Keratinocyte (primary cell): Measurements from ENCODE around the gene CHAC2. TPM values are rescaled to one million over a fixed set of nuclear protein-coding genes. Genes with fewer than 3 reads are reported as not detected.
A peak's percentile ranks its signal among the peaks of the same experiment; 100 is the strongest.
"Not testable (repeated sequence)": the region's sequence is repeated elsewhere in the genome, so short reads cannot be mapped to it uniquely, and the experiment has no call there.

Experiments used
- DNase-seq: peaks from one replicate; pipeline ENCODE4 v3.0.0-alpha.2; 2011; ENCODE audit warnings: low read depth, missing footprints, low spot score
- FAIRE-seq: peaks from 2 replicates; lab custom pipeline; 2011; peaks lifted over from hg19 to GRCh38; lab: Jason Lieb, UNC
- H2AFZ ChIP-seq: 2 replicates; pipeline ENCODE4 v1.6.0; 2012; ENCODE audit warnings: low read length, control low read depth, inconsistent platforms; ENCODE audit not compliant: control insufficient read depth
- H3K27ac ChIP-seq: 2 replicates; pipeline ENCODE4 v1.5.1; 2011; ENCODE audit warnings: low read length; ENCODE audit not compliant: control insufficient read depth, insufficient read depth
- H3K27me3 ChIP-seq: 3 replicates; pipeline ENCODE4 v1.6.0; 2011; ENCODE audit warnings: low read length; ENCODE audit not compliant: control insufficient read depth, insufficient read depth; ENCODE audit errors: extremely low read depth
- H3K36me3 ChIP-seq, 2 experiments: 2 replicates in 1 of 2; 3 replicates in 1 of 2; pipeline ENCODE4 v1.5.1; 2011; ENCODE audit warnings: low read length in 2 of 2, mild to moderate bottlenecking in 1 of 2; ENCODE audit not compliant: control insufficient read depth in 2 of 2, insufficient read depth in 2 of 2; ENCODE audit errors: extremely low read depth in 1 of 2
- H3K4me1 ChIP-seq: 3 replicates; pipeline ENCODE4 v1.5.1; 2011; ENCODE audit warnings: low read length; ENCODE audit not compliant: control insufficient read depth, insufficient read depth; ENCODE audit errors: extremely low read depth
- H3K4me2 ChIP-seq: 3 replicates; pipeline ENCODE4 v1.6.0; 2011; ENCODE audit warnings: low read depth, low read length; ENCODE audit not compliant: control insufficient read depth, insufficient read depth; ENCODE audit errors: extremely low read depth
- H3K4me3 ChIP-seq, 3 experiments: fragments of 200-600 bp in 1 of 3; sonication (generic) in 1 of 3; 2 replicates in 2 of 3; 3 replicates in 1 of 3; pipeline ENCODE4 v1.5.1; 2011 to 2016; ENCODE audit warnings: low read length in 3 of 3, mild to moderate bottlenecking in 3 of 3, control low read depth in 2 of 3, inconsistent platforms in 1 of 3, low read depth in 1 of 3, mixed read lengths in 1 of 3, mixed run types in 1 of 3, moderate library complexity in 1 of 3; ENCODE audit not compliant: control insufficient read depth in 2 of 3, insufficient read depth in 2 of 3; ENCODE audit errors: extremely low read depth in 1 of 3
- H3K79me2 ChIP-seq: 2 replicates; pipeline ENCODE4 v1.6.0; 2012; ENCODE audit warnings: low read length; ENCODE audit not compliant: control insufficient read depth, insufficient read depth
- H3K9ac ChIP-seq: 3 replicates; pipeline ENCODE4 v1.6.0; 2011; ENCODE audit warnings: low read length; ENCODE audit not compliant: control insufficient read depth, insufficient read depth; ENCODE audit errors: extremely low read depth
- H3K9me1 ChIP-seq: 3 replicates; pipeline ENCODE4 v1.6.0; 2011; ENCODE audit warnings: low read length; ENCODE audit not compliant: control insufficient read depth, insufficient read depth; ENCODE audit errors: extremely low read depth
- H3K9me3 ChIP-seq: 2 replicates; pipeline ENCODE4 v1.5.1; 2012; ENCODE audit warnings: low read depth, low read length; ENCODE audit not compliant: control insufficient read depth
- H4K20me1 ChIP-seq: 3 replicates; pipeline ENCODE4 v1.6.0; 2011; ENCODE audit warnings: low read length; ENCODE audit not compliant: control insufficient read depth, insufficient read depth; ENCODE audit errors: extremely low read depth
- dilution Hi-C: fragments of 300-500 bp; cut with MboI; formaldehyde crosslinking; loops from one replicate; pipeline ENCODE4 v1.7.0; 2020; ENCODE audit warnings: low sequenced_read_pairs; ENCODE audit not compliant: extremely low pct_ligation_motif_present
- polyA plus RNA-seq, 5 experiments: library from polyadenylated mRNA; depleted of rRNA in 3 of 5; stranded (reverse) in 3 of 5; stranded (forward) in 1 of 5; unstranded in 1 of 5; fragments of >200 nt; gene quantifications; 1 replicate in 1 of 5; 2 replicates in 3 of 5; 3 replicates in 1 of 5; pipeline versions ENCODE4 v1.2.1 to v1.2.3, GENCODE V29; 2011 to 2012; ENCODE audit warnings: missing spikeins in 2 of 5, low read depth in 1 of 5, low replicate concordance in 1 of 5
- TF ChIP-seq, protein P1 (sequence below), 3 experiments: IDR thresholded peaks in 1 of 3; conservative IDR thresholded peaks in 1 of 3; optimal IDR thresholded peaks in 1 of 3; 2 replicates in 2 of 3; 3 replicates in 1 of 3; pipeline versions ENCODE3 to v1.5.1; 2011; ENCODE audit warnings: low read length in 3 of 3, mild to moderate bottlenecking in 3 of 3, moderate library complexity in 2 of 3, control low read depth in 1 of 3, inconsistent platforms in 1 of 3; ENCODE audit not compliant: insufficient read depth in 2 of 3; ENCODE audit errors: extremely low read depth in 1 of 3

Gene CHAC2
- polyA plus RNA-seq, 1 donor (not counting 4 experiments of a cell fraction or from before 2014, with no cell fraction given) = 10.9 TPM

DNA sequence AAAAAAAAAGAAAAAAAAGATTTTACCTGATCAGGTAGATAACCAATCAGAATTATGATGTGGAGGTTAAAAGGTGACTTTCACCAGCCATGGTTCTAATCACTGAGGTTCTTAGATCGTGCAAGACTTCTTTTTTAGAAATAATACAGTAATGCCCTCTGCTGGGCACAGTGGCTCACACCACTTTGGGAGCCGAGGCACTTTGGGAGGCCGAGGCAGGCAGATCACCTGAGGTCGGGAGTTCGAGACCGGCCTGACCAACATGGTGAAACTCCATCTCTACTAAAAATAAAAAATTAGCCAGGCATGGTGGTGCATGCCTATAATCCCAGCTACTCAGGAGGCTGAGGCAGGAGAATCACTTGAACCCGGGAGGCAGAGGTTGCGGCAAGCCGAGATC, 56.0 kb downstream of the CHAC2 start:
- not testable (repeated sequence) for DNase-seq, FAIRE-seq

More for the DNA sequence above, 56.0 kb downstream of the CHAC2 start:
- H4K20me1 ChIP-seq, H3K4me1 ChIP-seq, H3K9me3 ChIP-seq, H3K36me3 ChIP-seq, H3K79me2 ChIP-seq, H3K4me3 ChIP-seq, dilution Hi-C loops, H2AFZ ChIP-seq, H3K9me1 ChIP-seq, H3K27me3 ChIP-seq, H3K27ac ChIP-seq, H3K9ac ChIP-seq, H3K4me2 ChIP-seq: not testable (repeated sequence)
- TF ChIP-seq, protein P1, sequence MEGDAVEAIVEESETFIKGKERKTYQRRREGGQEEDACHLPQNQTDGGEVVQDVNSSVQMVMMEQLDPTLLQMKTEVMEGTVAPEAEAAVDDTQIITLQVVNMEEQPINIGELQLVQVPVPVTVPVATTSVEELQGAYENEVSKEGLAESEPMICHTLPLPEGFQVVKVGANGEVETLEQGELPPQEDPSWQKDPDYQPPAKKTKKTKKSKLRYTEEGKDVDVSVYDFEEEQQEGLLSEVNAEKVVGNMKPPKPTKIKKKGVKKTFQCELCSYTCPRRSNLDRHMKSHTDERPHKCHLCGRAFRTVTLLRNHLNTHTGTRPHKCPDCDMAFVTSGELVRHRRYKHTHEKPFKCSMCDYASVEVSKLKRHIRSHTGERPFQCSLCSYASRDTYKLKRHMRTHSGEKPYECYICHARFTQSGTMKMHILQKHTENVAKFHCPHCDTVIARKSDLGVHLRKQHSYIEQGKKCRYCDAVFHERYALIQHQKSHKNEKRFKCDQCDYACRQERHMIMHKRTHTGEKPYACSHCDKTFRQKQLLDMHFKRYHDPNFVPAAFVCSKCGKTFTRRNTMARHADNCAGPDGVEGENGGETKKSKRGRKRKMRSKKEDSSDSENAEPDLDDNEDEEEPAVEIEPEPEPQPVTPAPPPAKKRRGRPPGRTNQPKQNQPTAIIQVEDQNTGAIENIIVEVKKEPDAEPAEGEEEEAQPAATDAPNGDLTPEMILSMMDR (optimal IDR thresholded peaks at IDR 0.05 in 1 of 3, IDR thresholded peaks at IDR 0.05 in 1 of 3, conservative IDR thresholded peaks at IDR 0.05 in 1 of 3; ENCODE audit: extremely low read depth in 1 of 3, insufficient read depth in 2 of 3, low read length in 3 of 3) = peak in 1 of 3 experiments; percentile 18

Other genes starting within 250 kb of the CHAC2 start
- 11.4 to 16.6 TPM (median 13.2 TPM) in 3 replicates for gene ASB3, start 19.1 kb downstream of the CHAC2 start, polyA plus RNA-seq
- 22.2 to 35.6 TPM (median 26.6 TPM) in 3 replicates for gene ERLEC1, start 19.2 kb downstream of the CHAC2 start, polyA plus RNA-seq
- gene GPR75, start 92.2 kb downstream of the CHAC2 start, polyA plus RNA-seq = 2.1 to 2.7 TPM (median 2.2 TPM) in 3 replicates
- 45.8 to 59.4 TPM (median 46.2 TPM) in 3 replicates for gene PSME4, start 203.2 kb downstream of the CHAC2 start, polyA plus RNA-seq